Gastroesophageal sphincter (tissue), 4 donors: Measurements from ENCODE around the gene CLEC2L. TPM values are rescaled to one million over a fixed set of nuclear protein-coding genes. Genes with fewer than 3 reads are reported as not detected.

Experiments
- ATAC-seq: fragments of 150-250 bp; one replicate; pipeline ENCODE4 v1.9.1; 2016; ENCODE audit warnings: mild to moderate bottlenecking, moderate library complexity
- H3K27ac ChIP-seq, 4 donors: fragments of 200-600 bp; sonication (generic) in 3 of 4; 1 replicate in 3 of 4; 2 replicates in 1 of 4; pipeline ENCODE4 v1.5.1; 2016 to 2019
- H3K27me3 ChIP-seq: fragments of 200-600 bp; sonication (generic); one replicate; pipeline ENCODE4 v1.5.1; 2019
- H3K36me3 ChIP-seq, 2 donors: fragments of 200-600 bp; sonication (generic); one replicate each; pipeline ENCODE4 v1.5.1; 2019; ENCODE audit warnings: control low read depth in 1 of 2
- H3K4me1 ChIP-seq, 3 donors: fragments of 200-600 bp; sonication (generic); 1 replicate in 2 of 3; 2 replicates in 1 of 3; pipeline ENCODE4 v1.5.1; 2016 to 2019; ENCODE audit warnings: control low read depth in 2 of 3
- H3K4me3 ChIP-seq, 2 donors: fragments of 200-600 bp; sonication (generic); one replicate each; pipeline ENCODE4 v1.5.1; 2019; ENCODE audit warnings: mild to moderate bottlenecking in 1 of 2, moderate library complexity in 1 of 2
- H3K9me3 ChIP-seq, 3 donors: fragments of 200-600 bp; sonication (generic); one replicate each; pipeline ENCODE4 v1.5.1; 2017 to 2019; ENCODE audit warnings: control low read depth in 2 of 3
- EP300 ChIP-seq: sonication (generic); formaldehyde crosslinking; IDR thresholded peaks from one replicate; pipeline ENCODE4 v1.6.1; 2017; ENCODE audit warnings: antibody characterized with exemption, mild to moderate bottlenecking
- POLR2A ChIP-seq, 2 donors: fragments of 450-650 bp; IDR thresholded peaks; one replicate each; pipeline ENCODE4 v1.6.1; 2017; ENCODE audit warnings: antibody characterized with exemption in 2 of 2, mild to moderate bottlenecking in 2 of 2, moderate library complexity in 1 of 2
- POLR2AphosphoS5 ChIP-seq: sonication (generic); formaldehyde crosslinking; IDR thresholded peaks from one replicate; pipeline ENCODE4 v1.6.1; 2017; ENCODE audit warnings: antibody characterized with exemption
- WGBS, 2 donors: methylation state at CpG; one replicate each; pipeline ENCODE4 v1.1.5; 2018; ENCODE audit warnings: low coverage in 1 of 2; 5-methylcytosine and 5-hydroxymethylcytosine counted together
- total RNA-seq, 4 donors: library from RNA; depleted of rRNA; stranded (reverse); fragments of >200 nt; gene quantifications; one replicate each; pipeline ENCODE4 v1.1.0, GENCODE V29; 2016
- TF ChIP-seq, protein P1 (sequence below), 4 experiments: fragments of 200-600 bp in 2 of 4; fragments of 450-650 bp in 2 of 4; sonication (generic) in 1 of 4; IDR thresholded peaks; one replicate each; pipeline ENCODE4 v1.5.1; 2017 to 2019; ENCODE audit warnings: antibody characterized with exemption in 4 of 4, mild to moderate bottlenecking in 2 of 4, moderate library complexity in 2 of 4

Gene CLEC2L
- total RNA-seq, 4 donors from 2014 or later, result 0.39 TPM; not detected in 3

GRCh38 chr7:139515266-139515665 lies 8.2 kb upstream of the CLEC2L start:
- 81 to 85% methylated on average over 7 to 8 of the region's 8 CpGs for WGBS, 2 donors
- Histone ChIP-seq H3K36me3 (no peaks in the 10 kb centered on the region), H3K4me3 (no peak overlapping the region), H3K9me3 (no peaks in the 10 kb centered on the region), H3K27me3 (peaks cover 16% of the 10 kb centered on the region), H3K27ac (no peak overlapping the region), H3K4me1 (no peaks in the 10 kb centered on the region)
- no peak for ATAC-seq
- TF ChIP-seq EP300 (no peak), POLR2AphosphoS5 (no peak), POLR2A (IDR thresholded peaks at IDR 0.05) (no peak)
- TF ChIP-seq, protein P1, sequence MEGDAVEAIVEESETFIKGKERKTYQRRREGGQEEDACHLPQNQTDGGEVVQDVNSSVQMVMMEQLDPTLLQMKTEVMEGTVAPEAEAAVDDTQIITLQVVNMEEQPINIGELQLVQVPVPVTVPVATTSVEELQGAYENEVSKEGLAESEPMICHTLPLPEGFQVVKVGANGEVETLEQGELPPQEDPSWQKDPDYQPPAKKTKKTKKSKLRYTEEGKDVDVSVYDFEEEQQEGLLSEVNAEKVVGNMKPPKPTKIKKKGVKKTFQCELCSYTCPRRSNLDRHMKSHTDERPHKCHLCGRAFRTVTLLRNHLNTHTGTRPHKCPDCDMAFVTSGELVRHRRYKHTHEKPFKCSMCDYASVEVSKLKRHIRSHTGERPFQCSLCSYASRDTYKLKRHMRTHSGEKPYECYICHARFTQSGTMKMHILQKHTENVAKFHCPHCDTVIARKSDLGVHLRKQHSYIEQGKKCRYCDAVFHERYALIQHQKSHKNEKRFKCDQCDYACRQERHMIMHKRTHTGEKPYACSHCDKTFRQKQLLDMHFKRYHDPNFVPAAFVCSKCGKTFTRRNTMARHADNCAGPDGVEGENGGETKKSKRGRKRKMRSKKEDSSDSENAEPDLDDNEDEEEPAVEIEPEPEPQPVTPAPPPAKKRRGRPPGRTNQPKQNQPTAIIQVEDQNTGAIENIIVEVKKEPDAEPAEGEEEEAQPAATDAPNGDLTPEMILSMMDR (IDR thresholded peaks at IDR 0.05), result no peak

GRCh38 chr7:139521439-139521838 lies 2.0 kb upstream of the CLEC2L start:
- TF ChIP-seq EP300 (no peak), POLR2AphosphoS5 (no peak), POLR2A (IDR thresholded peaks at IDR 0.05) (no peak)
- TF ChIP-seq, protein P1 (IDR thresholded peaks at IDR 0.05), result no peak
- Histone ChIP-seq H3K9me3 (no peaks in the 10 kb centered on the region), H3K4me3 (no peak overlapping the region), H3K4me1 (peaks cover 0 to 13% (median 0%) of the 10 kb centered on the region in 3 donors), H3K36me3 (no peaks in the 10 kb centered on the region), H3K27me3 (peaks cover 63% of the 10 kb centered on the region), H3K27ac (no peak overlapping the region)
- WGBS, 2 donors, result 83 to 100% methylated on average over 1 of the region's 1 CpG
- ATAC-seq, result no peak

- Histone ChIP-seq H3K27ac (no peak overlapping the region), H3K4me3 (no peak overlapping the region), H3K4me1 (peaks cover 0 to 13% (median 0%) of the 10 kb centered on the region in 3 donors), H3K36me3 (no peaks in the 10 kb centered on the region), H3K9me3 (no peaks in the 10 kb centered on the region), H3K27me3 (peaks cover 63% of the 10 kb centered on the region)
- 25 to 51% methylated on average over 5 to 6 of the region's 11 CpGs for WGBS, 2 donors
- ATAC-seq, result no peak
- TF ChIP-seq POLR2A (IDR thresholded peaks at IDR 0.05), result no peak
- TF ChIP-seq, protein P1 (IDR thresholded peaks at IDR 0.05), result no peak
- no peak for TF ChIP-seq POLR2AphosphoS5
- no peak for TF ChIP-seq EP300
These were observed 671 bp upstream of the CLEC2L start for GRCh38 chr7:139522830-139523198.

DNA sequence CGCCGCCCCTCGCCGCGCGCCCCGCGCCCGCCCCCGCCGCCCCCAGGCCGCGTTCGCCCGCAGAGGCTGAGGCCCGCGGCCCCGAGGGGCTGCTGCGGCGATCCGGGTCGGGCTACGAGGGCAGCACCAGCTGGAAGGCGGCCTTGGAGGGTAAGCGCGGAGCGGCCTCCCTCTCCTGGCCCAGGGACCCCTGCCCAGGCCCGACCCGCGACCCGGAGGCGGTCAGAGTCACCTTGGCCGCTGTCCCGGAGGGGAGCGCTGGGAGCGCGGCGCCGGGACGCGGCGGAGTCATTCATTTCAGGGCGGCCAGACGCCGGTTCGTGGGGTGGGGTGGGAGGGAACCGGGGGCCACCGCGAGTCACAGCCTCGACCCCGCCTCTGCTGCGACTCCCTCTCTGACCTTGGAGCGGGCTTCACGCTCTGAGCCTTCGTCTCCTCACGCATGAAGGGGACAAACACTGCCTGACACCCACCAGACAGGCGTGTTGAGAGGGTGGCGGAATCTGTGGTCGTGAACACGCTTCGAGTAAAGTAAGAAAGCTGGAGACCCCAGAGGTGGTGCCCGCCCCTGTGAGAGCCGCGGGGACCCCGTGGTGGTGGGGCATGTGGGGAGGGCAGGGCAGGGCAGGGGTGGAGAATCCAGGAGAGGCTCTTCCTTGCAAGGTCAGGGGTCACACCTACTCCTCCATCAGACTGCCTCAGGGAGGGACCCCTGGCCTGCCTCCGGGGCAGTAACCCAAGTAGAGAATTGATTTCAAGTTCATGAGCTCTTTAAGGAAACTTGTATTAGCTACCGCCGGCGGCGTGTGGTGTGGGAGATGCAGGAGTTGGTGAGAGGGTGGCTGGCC lies 707 bp downstream of the CLEC2L start:
- ATAC-seq, result no peak
- WGBS, 2 donors, result 80% methylated on average over 10 of the region's 70 CpGs; no CpG with 5 or more reads in 1 of the 2 donors
- no peaks in the 10 kb centered on the region for H3K36me3 ChIP-seq
- peak overlapping the region in 1 of 2 donors; percentile 40 for H3K4me3 ChIP-seq
- no peaks in the 10 kb centered on the region for H3K9me3 ChIP-seq
- H3K27ac ChIP-seq, result no peak overlapping the region
- TF ChIP-seq EP300 (no peak), POLR2A (IDR thresholded peaks at IDR 0.05) (no peak), POLR2AphosphoS5 (no peak)
- TF ChIP-seq, protein P1 (IDR thresholded peaks at IDR 0.05), result no peak
- H3K27me3 ChIP-seq, result peaks cover 54% of the 10 kb centered on the region
- peaks cover 0 to 13% (median 0%) of the 10 kb centered on the region in 3 donors for H3K4me1 ChIP-seq

DNA sequence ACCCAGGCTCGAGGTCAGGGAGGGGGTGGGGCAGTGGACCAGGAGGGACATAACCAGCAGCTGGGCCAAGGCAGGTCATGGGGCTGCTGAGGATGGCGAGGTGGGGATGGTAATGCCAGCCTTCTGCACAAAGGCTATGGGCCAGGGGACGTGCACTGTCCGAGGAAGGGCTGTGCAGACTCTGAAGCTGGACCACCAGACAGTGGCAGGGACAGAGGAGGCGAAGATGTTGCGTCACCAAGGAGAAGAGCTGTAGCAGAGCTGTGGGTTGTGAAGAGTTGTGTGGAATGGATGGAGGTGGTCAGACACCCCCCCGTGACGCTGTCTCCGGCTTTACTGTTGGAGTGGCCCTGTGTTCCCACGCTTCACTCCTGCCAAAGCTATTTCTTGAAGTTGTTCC lies 1.8 kb downstream of the CLEC2L start:
- Histone ChIP-seq H3K4me3 (no peak overlapping the region), H3K9me3 (no peaks in the 10 kb centered on the region), H3K27ac (no peak overlapping the region), H3K4me1 (peaks cover 0 to 13% (median 0%) of the 10 kb centered on the region in 3 donors), H3K27me3 (peaks cover 47% of the 10 kb centered on the region), H3K36me3 (no peaks in the 10 kb centered on the region)
- WGBS, 2 donors, result 90 to 98% methylated on average over 2 to 8 of the region's 10 CpGs
- no peak for TF ChIP-seq POLR2A (IDR thresholded peaks at IDR 0.05)
- TF ChIP-seq POLR2AphosphoS5, result no peak
- TF ChIP-seq EP300, result no peak
- TF ChIP-seq, protein P1 (IDR thresholded peaks at IDR 0.05), result no peak
- ATAC-seq, result no peak
